Measurements from ENCODE around the gene AVEN.

DNA sequence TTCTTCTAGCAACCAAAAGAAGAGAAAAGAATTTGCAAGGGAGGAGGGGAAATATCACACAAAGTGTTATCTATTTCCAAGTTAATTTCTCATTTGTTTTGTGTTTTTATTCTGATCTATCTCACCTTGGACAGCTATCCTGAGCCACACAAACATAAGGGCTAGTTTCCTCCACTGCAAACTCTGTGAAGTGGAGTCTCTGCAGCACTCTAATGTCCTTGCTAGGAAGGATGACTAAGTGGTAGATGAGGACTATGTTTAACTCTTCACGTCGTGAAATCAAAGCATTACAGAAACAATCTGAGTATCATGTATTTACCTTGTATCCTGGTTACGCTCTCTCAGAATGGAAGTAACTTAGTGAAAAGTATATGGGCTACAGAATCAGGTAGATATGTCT is 104.6 kb downstream of the AVEN start:
- no peak for TF ChIP-seq NFRKB (IDR thresholded peaks at IDR 0.05)
- no peak for TF ChIP-seq CTBP1 (IDR thresholded peaks at IDR 0.05; ENCODE audit: borderline replicate concordance)
- no peak for TF ChIP-seq ZNF384 (IDR thresholded peaks at IDR 0.05)
- TF ChIP-seq FOXM1 (IDR thresholded peaks at IDR 0.05; ENCODE audit: borderline replicate concordance): no peak
- TF ChIP-seq FOXA1 (IDR thresholded peaks at IDR 0.05): no peak
- no peak for TF ChIP-seq HDGF (IDR thresholded peaks at IDR 0.05; ENCODE audit: borderline replicate concordance)
- no peak for TF ChIP-seq SUZ12 (IDR thresholded peaks at IDR 0.05)
- no peak for TF ChIP-seq FOXK2 (IDR thresholded peaks at IDR 0.05)
- TF ChIP-seq SP1 (IDR thresholded peaks at IDR 0.05): no peak
